ENCODE data around the gene BCL2L11. TPM values are rescaled to one million over a fixed set of nuclear protein-coding genes. Genes with fewer than 3 reads are reported as not detected.

The BCL2L11 gene
- total and polyA plus RNA-seq, 9 of the 15 experiments (the other 6 are each of a cell fraction or from before 2014, with no cell fraction given): 2.2 to 18.8 (median 5.0) TPM

DNA sequence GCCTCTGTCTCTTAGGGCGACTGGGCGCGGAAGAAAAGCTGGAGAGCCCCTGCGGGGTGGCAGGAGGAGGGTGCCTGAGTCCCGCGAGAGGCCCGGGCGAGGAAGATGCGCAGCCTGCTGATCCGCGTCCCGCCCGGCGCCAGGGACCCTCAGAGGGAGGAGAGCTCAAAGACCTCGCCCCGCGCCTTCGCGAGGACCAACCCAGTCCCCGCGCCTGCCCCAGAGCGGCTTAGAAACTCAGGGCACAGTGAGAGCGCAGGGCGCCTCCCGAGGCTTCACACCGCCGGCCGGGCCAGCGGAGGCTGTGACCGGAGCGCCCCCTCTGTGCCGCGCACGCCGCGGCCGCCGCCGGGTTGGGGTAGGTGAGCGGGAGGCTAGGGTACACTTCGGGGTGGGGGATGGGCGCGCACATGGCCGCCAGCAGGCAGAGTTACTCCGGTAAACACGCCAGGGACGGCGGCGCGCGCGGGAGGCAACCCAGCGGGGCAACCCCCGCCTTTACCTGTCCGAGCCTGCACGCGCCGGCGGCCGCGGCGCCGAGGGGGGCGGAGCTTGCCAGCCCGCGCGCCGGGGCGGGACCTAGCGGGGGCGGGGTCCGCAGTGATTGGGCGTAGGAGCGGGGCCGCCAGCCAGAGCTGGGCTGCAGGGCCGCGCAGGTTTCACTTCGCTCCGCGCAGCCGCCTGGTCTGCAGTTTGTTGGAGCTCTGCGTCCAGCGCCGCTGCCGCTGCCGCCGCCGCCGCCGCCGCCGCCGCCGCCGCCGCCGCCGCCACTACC, at the start of gene BCL2L11 (continued):
- TF ChIP-seq, protein P1, sequence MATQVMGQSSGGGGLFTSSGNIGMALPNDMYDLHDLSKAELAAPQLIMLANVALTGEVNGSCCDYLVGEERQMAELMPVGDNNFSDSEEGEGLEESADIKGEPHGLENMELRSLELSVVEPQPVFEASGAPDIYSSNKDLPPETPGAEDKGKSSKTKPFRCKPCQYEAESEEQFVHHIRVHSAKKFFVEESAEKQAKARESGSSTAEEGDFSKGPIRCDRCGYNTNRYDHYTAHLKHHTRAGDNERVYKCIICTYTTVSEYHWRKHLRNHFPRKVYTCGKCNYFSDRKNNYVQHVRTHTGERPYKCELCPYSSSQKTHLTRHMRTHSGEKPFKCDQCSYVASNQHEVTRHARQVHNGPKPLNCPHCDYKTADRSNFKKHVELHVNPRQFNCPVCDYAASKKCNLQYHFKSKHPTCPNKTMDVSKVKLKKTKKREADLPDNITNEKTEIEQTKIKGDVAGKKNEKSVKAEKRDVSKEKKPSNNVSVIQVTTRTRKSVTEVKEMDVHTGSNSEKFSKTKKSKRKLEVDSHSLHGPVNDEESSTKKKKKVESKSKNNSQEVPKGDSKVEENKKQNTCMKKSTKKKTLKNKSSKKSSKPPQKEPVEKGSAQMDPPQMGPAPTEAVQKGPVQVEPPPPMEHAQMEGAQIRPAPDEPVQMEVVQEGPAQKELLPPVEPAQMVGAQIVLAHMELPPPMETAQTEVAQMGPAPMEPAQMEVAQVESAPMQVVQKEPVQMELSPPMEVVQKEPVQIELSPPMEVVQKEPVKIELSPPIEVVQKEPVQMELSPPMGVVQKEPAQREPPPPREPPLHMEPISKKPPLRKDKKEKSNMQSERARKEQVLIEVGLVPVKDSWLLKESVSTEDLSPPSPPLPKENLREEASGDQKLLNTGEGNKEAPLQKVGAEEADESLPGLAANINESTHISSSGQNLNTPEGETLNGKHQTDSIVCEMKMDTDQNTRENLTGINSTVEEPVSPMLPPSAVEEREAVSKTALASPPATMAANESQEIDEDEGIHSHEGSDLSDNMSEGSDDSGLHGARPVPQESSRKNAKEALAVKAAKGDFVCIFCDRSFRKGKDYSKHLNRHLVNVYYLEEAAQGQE (IDR thresholded peaks at IDR 0.05; ENCODE audit: borderline replicate concordance): peak; percentile 95
- TF ChIP-seq, protein P1 (CRISPR knock-in tag; IDR thresholded peaks at IDR 0.05; ENCODE audit: low read depth): no peak
- TF ChIP-seq CC2D1A (IDR thresholded peaks at IDR 0.05) (no peak), JUND (IDR thresholded peaks at IDR 0.05; ENCODE audit: borderline replicate concordance, low read depth, low read length) (no peak), JUND (tag; IDR thresholded peaks at IDR 0.05; ENCODE audit: borderline replicate concordance, low read depth, low read length) (no peak), FOXA1 (IDR thresholded peaks at IDR 0.05; ENCODE audit: borderline replicate concordance) (no peak), KLF10 (CRISPR knock-in tag; IDR thresholded peaks at IDR 0.05) (no peak), TAF9B (IDR thresholded peaks at IDR 0.05; ENCODE audit: partially characterized antibody) (no peak), TGIF2 (CRISPR knock-in tag; IDR thresholded peaks at IDR 0.05) (no peak), ZNF217 (CRISPR knock-in tag; IDR thresholded peaks at IDR 0.05) (no peak), TAF7 (tag; IDR thresholded peaks at IDR 0.05) (no peak), MTA2 (IDR thresholded peaks at IDR 0.05; ENCODE audit: low read depth) (no peak), HDAC6 (IDR thresholded peaks at IDR 0.05; ENCODE audit: low read depth, low read length) (no peak)
- TF ChIP-seq, protein P2, sequence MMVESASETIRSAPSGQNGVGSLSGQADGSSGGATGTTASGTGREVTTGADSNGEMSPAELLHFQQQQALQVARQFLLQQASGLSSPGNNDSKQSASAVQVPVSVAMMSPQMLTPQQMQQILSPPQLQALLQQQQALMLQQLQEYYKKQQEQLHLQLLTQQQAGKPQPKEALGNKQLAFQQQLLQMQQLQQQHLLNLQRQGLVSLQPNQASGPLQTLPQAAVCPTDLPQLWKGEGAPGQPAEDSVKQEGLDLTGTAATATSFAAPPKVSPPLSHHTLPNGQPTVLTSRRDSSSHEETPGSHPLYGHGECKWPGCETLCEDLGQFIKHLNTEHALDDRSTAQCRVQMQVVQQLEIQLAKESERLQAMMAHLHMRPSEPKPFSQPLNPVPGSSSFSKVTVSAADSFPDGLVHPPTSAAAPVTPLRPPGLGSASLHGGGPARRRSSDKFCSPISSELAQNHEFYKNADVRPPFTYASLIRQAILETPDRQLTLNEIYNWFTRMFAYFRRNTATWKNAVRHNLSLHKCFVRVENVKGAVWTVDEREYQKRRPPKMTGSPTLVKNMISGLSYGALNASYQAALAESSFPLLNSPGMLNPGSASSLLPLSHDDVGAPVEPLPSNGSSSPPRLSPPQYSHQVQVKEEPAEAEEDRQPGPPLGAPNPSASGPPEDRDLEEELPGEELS (CRISPR knock-in tag; IDR thresholded peaks at IDR 0.05; ENCODE audit: borderline replicate concordance): no peak
- TF ChIP-seq, protein P3, sequence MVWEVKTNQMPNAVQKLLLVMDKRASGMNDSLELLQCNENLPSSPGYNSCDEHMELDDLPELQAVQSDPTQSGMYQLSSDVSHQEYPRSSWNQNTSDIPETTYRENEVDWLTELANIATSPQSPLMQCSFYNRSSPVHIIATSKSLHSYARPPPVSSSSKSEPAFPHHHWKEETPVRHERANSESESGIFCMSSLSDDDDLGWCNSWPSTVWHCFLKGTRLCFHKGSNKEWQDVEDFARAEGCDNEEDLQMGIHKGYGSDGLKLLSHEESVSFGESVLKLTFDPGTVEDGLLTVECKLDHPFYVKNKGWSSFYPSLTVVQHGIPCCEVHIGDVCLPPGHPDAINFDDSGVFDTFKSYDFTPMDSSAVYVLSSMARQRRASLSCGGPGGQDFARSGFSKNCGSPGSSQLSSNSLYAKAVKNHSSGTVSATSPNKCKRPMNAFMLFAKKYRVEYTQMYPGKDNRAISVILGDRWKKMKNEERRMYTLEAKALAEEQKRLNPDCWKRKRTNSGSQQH (CRISPR knock-in tag; IDR thresholded peaks at IDR 0.05): no peak
- TF ChIP-seq, protein P4, sequence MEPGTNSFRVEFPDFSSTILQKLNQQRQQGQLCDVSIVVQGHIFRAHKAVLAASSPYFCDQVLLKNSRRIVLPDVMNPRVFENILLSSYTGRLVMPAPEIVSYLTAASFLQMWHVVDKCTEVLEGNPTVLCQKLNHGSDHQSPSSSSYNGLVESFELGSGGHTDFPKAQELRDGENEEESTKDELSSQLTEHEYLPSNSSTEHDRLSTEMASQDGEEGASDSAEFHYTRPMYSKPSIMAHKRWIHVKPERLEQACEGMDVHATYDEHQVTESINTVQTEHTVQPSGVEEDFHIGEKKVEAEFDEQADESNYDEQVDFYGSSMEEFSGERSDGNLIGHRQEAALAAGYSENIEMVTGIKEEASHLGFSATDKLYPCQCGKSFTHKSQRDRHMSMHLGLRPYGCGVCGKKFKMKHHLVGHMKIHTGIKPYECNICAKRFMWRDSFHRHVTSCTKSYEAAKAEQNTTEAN (CRISPR knock-in tag; IDR thresholded peaks at IDR 0.05): no peak
